ENCODE measurements around the gene ONECUT2. TPM values are rescaled to one million over a fixed set of nuclear protein-coding genes. Genes with fewer than 3 reads are reported as not detected.
"Not testable (repeated sequence)": the region's sequence is repeated elsewhere in the genome, so short reads cannot be mapped to it uniquely, and the experiment has no call there.

ONECUT2 gene
- under 1 TPM in 1 of 4 donors, not detected in 3; under 0.01 TPM for total RNA-seq

DNA sequence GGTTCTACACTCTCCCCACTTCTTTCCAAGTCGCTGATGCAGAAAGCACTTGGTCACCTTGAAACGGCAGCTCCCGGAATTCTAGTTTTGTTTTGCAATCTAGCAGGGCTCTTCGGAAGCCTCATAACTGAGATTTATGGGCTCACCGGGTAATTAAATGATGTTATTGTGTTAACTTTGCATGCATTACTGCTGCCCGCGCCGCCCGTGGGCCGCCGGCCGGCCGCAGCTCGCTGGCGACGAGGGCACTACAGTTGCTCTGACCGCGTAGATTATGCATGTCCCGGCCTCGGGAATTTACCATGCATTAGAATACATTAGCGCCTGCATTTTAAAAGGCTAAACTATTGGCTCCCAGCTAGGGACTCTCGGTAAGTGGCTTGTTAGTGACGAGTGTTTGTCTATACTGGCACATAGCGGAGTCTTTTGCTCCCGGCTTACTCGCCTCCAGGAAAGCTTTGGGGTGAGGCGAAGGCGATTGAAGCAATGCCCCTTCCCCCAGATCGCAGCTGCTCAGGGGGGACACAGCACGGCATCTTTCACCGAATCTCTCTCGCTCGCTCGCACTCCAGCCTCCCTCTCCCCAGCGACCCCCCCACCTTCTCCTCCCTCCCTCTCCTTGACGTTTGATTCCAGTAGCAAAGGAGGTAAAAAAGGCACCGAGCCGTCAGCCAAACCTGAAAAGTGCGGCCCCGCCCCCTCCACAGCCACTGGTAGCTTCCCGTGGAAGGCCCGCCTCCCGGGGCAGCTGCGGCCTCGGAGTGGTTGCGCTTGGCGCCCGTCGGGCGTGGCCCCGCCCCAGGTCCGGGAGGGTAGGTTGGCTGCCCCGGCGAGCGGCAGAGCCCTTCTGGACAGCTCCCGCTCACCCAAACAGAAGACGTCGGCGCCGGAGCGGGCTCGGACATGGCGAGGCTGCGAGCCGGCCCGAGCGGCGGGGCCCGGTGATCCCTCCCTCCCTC lies at the start of gene ONECUT2:
Gene ONECUT2, plus strand, starts transcription at position 839 of the 959 bp plus-strand sequence. CDS start 343 bp downstream, outside the sequence.
- Histone ChIP-seq H3K4me1 (peaks cover 0 to 71% (median 21%) of the 10 kb centered on the region in 4 donors), H3K27ac (no peak within 1 kb of the TSS), H3K36me3 (no peaks in the 10 kb centered on the region), H3K9me3 (no peaks in the 10 kb centered on the region), H3K27me3 (peaks cover 0 to 94% of the 10 kb centered on the region in 2 donors), H3K4me3 (peak within 1 kb of the TSS; percentile 6 to 54 (median 37))
- TF ChIP-seq EP300 (IDR thresholded peaks at IDR 0.05) (no peak), POLR2A (IDR thresholded peaks at IDR 0.05) (no peak)
- TF ChIP-seq, protein P1, sequence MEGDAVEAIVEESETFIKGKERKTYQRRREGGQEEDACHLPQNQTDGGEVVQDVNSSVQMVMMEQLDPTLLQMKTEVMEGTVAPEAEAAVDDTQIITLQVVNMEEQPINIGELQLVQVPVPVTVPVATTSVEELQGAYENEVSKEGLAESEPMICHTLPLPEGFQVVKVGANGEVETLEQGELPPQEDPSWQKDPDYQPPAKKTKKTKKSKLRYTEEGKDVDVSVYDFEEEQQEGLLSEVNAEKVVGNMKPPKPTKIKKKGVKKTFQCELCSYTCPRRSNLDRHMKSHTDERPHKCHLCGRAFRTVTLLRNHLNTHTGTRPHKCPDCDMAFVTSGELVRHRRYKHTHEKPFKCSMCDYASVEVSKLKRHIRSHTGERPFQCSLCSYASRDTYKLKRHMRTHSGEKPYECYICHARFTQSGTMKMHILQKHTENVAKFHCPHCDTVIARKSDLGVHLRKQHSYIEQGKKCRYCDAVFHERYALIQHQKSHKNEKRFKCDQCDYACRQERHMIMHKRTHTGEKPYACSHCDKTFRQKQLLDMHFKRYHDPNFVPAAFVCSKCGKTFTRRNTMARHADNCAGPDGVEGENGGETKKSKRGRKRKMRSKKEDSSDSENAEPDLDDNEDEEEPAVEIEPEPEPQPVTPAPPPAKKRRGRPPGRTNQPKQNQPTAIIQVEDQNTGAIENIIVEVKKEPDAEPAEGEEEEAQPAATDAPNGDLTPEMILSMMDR (IDR thresholded peaks at IDR 0.05): no peak
- 1 to 3% methylated on average over 50 to 51 of the region's 69 CpGs for WGBS, 2 donors
- DNase-seq (ENCODE audit: low spot score in 2 of 2): peak; percentile 31 to 62

DNA sequence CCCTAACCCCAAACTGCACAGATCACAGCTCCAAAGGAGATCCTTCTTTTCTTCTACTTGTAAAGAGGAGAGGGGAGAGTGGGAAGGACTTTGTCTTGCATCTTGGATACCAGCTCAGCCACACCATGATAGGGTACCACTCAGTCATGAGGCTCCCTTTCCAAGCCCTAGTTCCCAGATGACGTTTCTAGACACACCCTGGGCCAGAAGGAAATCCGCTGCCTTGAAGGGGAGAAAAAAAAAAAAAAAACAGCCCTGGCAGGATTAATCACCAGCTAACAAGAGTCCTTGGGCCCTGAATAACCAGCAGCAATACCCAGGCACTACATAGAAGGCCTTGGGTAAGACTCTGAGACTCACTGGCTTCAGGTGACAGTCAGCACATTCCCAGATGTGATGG lies 45.9 kb upstream of the ONECUT2 start:
- no peak overlapping the region for H3K4me3 ChIP-seq
- H3K27ac ChIP-seq: no peak overlapping the region
- H3K9me3 ChIP-seq: peaks cover 0 to 7% (median 0%) of the 10 kb centered on the region in 4 donors
- no peak for DNase-seq (ENCODE audit: low spot score in 2 of 2)
- H3K27me3 ChIP-seq: no peaks in the 10 kb centered on the region
- TF ChIP-seq, protein P1 (IDR thresholded peaks at IDR 0.05): no peak
- no peak for TF ChIP-seq EP300 (IDR thresholded peaks at IDR 0.05)
- no peak for TF ChIP-seq POLR2A (IDR thresholded peaks at IDR 0.05)
- no peaks in the 10 kb centered on the region for H3K4me1 ChIP-seq
- no peaks in the 10 kb centered on the region for H3K36me3 ChIP-seq
- WGBS, 2 donors: 57 to 67% methylated on average over 2 of the region's 2 CpGs

DNA sequence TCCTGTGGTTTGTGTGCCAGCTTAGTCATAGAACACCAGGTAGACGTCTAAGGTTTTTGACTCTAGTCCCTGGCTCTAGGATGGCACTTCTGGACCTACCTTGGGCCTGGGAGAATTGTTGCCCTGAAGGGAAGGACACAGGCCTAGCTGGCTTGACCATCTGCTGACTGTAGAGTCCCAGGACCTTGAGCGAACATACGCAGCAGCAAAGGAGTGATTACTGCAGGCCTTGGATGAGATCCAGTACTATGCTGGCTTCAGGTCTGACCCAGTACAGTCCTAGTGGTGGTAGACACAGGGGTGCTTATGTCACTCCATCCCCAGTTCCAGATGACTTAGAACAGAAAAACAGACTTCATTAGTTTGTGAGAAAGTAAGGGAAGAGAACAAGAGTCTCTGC lies 45.1 kb upstream of the ONECUT2 start:
- no peak overlapping the region for H3K27ac ChIP-seq
- H3K36me3 ChIP-seq: no peaks in the 10 kb centered on the region
- no peak overlapping the region for H3K4me3 ChIP-seq
- WGBS, 2 donors: 43 to 57% methylated on average over 3 of the region's 3 CpGs
- H3K9me3 ChIP-seq: peaks cover 0 to 12% (median 0%) of the 10 kb centered on the region in 4 donors
- DNase-seq (ENCODE audit: low spot score in 2 of 2): no peak
- TF ChIP-seq EP300 (IDR thresholded peaks at IDR 0.05) (no peak), POLR2A (IDR thresholded peaks at IDR 0.05) (no peak)
- TF ChIP-seq, protein P1 (IDR thresholded peaks at IDR 0.05): no peak
- no peaks in the 10 kb centered on the region for H3K4me1 ChIP-seq
- H3K27me3 ChIP-seq: no peaks in the 10 kb centered on the region

DNA sequence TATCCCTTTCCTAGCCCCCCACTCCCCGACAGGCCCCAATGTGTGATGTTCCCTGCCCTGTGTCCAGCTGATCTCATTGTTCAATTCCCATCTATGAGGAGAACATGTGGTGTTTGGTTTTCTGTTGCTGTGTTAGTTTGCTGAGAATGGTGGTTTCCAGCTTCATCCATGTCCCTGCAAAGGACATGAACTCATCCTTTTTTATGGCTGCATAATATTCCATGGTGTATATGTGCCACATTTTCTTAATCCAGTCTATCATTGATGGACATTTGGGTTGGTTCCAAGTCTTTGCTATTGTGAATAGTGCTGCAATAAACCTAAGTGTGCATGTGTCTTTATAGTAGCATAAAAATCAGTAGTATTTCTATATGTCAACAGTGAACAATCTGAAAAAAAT lies 40.4 kb upstream of the ONECUT2 start:
- H3K36me3 ChIP-seq; DNase-seq (ENCODE audit: low spot score in 2 of 2); H3K27me3 ChIP-seq; H3K27ac ChIP-seq; H3K4me3 ChIP-seq; H3K4me1 ChIP-seq: not testable (repeated sequence)
- 89 to 91% methylated on average over 1 of the region's 1 CpG for WGBS, 2 donors
- peaks cover 0 to 12% (median 0%) of the 10 kb centered on the region in 4 donors for H3K9me3 ChIP-seq

DNA sequence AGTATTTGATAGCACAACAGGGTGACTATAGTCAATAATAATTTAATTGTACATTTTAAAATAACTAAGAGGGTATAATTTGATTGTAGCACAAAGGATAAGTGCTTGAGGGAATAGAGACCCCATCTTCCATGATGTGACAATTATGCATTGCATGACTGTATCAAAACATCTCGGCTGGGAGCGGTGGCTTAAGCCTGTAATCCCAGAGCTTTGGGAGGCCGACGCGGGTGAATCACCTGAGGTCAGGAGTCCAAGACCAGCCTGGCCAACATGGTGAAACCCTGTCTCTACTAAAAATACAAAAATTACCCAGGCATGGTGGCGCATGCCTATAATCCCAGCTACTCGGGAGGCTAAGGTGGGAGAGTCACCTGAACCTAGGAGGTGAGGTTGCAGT lies 38.3 kb upstream of the ONECUT2 start:
- WGBS, 2 donors: 91 to 92% methylated on average over 7 of the region's 7 CpGs
- H3K27me3 ChIP-seq; H3K4me1 ChIP-seq; H3K36me3 ChIP-seq; H3K27ac ChIP-seq; H3K4me3 ChIP-seq; H3K9me3 ChIP-seq; DNase-seq (ENCODE audit: low spot score in 2 of 2): not testable (repeated sequence)

DNA sequence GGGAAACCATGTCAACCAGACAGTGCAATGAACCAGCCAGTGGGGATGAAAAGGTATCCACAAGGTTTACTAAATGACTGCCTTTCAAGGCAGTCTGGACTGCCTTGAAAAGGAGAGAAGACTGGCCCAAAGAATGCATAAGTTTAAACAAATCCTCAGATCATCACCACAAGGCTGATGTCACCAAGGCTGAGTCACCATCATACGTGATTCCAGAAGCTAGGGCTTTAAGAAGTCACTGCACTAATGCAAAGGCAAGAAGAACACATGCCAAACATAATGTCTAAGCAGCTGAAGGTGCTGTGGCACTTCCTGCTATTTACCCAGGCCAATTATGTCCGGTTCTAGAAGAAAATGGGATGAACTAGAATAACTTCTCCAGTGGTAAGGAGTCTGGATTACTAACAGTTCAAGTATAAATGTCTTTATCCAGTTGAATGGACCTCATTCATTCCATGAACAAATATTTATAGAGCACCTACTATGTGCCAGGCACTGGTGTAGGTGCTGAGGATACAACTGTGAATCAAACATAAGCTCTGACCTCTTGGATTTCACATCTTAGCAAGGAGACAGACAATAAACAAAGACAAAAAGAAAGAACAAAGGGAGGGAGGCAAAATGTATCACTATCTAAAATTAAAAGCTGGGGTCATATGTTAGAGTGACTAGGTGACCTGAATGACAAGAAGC lies 37.6 kb upstream of the ONECUT2 start:
- H3K4me1 ChIP-seq: no peaks in the 10 kb centered on the region
- no peaks in the 10 kb centered on the region for H3K27me3 ChIP-seq
- TF ChIP-seq POLR2A (IDR thresholded peaks at IDR 0.05) (no peak), EP300 (IDR thresholded peaks at IDR 0.05) (no peak)
- TF ChIP-seq, protein P1 (IDR thresholded peaks at IDR 0.05): no peak
- WGBS, 2 donors: 56 to 72% methylated on average over 2 of the region's 2 CpGs
- H3K27ac ChIP-seq: no peak overlapping the region
- DNase-seq (ENCODE audit: low spot score in 2 of 2): no peak
- peaks cover 0 to 5% (median 0%) of the 10 kb centered on the region in 4 donors for H3K9me3 ChIP-seq
- no peaks in the 10 kb centered on the region for H3K36me3 ChIP-seq
- H3K4me3 ChIP-seq: no peak overlapping the region

All from tibial nerve (tissue), 4 donors.